Right forelimb (tissue), 1 donor: ENCODE results near the gene TCF25.
"Not testable (repeated sequence)": the region's sequence is repeated elsewhere in the genome, so short reads cannot be mapped to it uniquely, and the experiment has no call there.

Source experiments
- DNase-seq: peaks from one replicate; pipeline ENCODE4 v3.0.0-alpha.2; 2018

Gene TCF25

DNA sequence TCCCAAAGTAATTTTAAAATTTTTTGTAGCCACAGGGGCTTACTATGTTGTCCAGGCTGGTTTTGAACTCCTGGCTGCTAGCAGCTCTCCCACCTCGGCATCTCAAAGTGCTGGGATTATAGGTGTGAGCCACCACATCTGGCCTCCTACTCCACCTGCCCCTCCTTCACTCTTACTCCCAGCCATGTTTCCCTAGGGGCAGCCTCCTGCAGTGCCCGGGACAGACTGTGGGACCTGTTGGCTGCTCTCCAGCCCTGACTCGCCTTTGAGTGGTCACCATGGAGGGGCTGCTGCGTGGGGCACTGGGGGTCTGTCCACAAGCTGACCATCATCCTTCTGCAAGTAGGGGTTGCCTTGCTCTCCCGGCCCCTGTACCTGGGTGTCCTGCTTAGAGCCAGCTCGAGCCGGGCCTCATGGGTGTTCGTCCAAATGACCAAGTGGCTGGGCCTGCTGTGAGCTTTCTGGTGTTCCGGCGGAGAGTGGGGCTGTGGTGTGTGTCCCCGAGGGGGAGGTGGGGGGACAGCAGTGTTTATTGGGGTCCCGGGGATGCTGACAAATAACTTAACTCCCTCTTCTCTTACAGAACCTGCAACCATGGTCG, 28.6 kb upstream of the TCF25 start:
- no peak for DNase-seq

DNA sequence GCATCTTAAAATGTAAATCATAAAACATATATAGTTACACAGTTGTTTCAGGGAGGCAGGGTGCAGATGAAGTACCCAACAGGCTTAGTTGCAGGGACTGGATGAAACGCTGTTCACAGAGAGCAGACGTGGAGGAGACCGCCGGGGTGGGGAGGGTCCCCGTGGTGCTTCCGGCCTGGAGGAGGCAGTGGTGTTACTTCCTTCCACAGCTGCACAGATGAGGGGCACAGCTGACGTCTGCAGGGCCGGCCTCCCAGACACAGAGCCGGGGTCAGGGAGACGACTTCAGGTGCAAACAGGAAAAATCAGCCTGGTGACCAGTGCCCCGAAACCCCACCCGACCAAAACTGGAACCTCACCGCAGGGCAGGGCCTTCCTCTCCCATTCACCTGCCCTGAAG, 28.0 kb upstream of the TCF25 start:
- no peak for DNase-seq

DNA sequence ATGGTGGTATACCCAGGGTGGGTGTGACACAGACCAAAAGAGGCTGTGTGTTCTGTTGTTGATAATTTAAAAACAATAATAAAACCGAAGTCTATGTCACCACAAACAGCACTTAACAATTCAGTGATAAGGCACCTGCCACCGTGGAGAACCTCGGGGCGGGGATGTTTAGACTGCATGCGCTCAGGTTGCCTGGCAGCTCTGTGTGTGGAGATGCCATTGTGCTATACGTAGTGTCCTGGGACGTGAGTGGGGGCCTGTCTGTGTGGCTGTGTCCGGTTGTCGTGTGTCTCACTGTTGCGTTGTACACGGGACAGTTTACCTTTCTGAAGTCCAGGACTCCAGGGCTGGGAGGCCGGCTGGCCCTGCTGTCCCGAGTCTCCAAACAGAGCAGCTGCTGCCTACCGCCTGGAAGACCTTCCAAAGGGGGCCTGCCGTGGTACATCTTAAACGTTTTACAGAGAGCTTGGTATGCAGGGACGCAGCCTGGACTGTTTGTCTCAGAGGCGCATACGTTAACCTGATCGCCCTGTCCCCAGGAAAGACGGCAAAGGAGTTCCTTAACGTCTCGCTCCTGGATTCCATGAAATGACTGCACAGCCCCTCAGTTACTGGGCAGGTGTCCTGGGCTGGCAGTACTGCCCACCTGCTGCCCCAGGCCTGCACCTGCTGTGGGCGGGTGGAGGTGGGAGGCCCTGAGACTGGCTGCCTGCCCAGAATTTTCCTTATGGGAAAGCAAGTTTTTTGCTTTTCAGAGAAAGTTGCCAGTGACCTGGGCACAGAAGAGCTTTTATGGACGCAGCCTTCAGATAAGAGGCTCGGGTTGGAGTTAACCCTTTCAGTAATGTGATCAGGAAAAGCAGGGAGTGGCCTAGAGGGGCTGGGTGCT, 26.1 kb upstream of the TCF25 start:
- DNase-seq: no peak

DNA sequence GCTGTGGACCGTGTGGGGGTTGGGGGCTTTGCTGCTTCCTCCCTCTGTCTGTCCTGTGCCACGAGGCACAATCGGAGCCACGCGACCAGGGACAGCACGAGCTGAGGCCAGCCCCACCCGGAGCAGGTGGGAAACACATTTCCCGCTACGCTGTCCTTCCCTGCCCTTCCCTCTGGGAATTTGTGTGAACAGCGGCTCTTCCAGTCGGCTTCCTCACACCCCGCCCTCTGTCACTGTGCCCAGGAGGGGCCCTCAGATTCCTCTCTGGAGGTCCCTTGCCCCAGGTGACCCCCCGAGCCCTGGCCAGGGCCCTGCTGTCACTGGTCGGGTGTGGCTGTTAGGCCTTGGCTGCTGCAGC, 25.5 kb upstream of the TCF25 start:
- no peak for DNase-seq

DNA sequence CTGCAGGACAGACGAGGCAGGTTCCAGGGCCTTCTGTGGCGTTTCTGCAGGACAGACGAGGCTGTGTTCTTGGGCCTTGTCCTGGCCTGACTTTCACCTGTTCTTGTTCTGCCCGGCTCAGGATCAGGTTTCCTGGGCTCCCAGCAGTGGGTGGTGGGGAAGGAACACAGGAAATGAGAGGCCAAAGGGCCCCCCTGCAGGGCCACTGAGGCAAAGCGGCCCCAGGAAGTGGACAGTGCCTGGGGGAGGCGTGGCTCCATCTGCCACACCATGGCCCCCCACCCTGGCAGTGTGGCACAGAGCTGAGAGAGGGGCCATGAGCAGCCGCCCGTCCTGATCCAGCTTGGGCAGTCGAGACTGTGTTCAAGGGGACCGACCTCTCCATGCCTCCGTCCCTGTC, 24.4 kb upstream of the TCF25 start:
- DNase-seq: no peak

DNA sequence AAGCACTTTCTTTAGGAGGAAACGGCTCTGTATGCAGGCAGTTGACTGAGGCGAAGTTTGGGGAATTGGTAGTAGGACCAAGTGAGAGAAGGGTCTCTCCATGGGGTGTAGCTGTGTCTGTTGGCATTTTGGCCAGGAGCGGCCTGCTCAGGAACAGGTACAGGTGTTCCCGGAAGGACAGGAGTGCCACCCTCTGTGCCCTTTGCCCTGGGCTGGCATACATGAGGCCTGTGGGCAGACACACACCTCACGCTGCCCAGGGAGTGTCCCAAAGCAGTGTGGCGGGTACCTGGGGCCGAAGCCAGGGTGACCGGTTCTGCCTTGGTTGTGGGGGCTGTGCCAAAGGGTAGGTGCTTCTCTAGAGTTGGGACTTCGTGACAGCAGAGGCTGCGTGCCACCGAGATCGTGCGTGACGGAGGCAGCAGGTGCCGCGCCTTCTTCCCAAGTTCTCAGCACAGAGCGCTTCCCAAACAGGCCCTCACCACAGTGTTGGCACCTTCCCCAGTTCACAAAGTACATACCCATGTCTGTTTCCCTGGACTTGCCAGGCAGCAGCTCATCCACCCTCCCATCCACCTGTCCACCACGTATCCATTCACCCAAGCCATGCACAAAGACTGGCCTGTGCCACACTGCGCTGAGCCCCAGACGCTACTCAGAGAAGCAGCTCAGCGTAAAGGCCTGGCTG, 19.9 kb upstream of the TCF25 start:
- no peak for DNase-seq

DNA sequence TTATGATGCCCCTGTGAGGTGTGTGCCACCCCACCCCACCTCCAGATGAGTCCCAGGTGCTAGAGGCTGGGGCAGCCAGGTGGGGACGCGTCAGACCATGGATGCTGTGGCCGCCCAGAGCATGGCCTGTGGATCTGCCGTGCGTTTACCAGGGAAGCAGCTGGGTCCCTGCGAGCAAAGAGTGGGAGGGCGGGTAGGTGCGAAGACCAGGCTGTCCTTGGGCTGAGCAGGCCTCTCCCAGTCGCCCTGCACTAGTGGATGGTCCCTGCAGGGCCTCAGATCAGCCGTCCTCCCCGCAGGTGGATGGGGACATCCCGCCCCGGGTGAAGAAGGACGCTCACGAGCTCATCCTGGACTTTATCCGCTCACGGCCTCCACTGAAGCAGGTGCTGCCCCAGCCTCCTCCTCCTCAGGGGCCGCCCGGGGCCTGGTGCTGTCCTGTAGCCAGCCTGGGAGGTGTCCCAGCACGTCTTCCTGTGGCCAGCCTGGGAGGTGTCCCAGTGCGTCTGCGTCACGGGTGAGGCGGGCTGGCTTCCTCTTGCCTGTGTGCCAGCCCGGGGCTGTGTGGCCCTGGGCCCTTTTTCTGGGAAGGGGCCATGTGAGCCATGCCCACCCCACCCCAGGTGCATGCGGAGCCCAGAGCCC, 18.0 kb upstream of the TCF25 start:
- no peak for DNase-seq

DNA sequence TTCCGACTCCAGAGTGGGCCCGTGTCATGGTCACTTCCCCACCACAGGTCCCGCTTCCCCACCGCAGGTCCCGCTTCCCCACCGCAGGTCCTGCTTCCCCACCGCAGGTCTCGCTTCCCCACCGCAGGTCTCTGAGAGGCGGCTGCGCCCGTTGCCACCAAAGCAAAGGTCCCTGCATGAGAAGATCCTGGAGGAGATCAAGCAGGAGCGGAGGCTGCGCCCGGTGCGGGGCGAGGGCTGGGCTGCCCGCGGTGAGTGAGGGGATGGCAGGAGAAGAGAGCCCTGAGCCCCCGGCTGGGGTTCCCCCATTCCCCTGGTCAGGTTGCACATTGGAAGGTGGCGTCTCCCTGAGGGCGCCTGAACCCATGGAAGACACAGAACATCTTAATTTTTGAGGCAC, 17.4 kb upstream of the TCF25 start:
- DNase-seq: no peak

DNA sequence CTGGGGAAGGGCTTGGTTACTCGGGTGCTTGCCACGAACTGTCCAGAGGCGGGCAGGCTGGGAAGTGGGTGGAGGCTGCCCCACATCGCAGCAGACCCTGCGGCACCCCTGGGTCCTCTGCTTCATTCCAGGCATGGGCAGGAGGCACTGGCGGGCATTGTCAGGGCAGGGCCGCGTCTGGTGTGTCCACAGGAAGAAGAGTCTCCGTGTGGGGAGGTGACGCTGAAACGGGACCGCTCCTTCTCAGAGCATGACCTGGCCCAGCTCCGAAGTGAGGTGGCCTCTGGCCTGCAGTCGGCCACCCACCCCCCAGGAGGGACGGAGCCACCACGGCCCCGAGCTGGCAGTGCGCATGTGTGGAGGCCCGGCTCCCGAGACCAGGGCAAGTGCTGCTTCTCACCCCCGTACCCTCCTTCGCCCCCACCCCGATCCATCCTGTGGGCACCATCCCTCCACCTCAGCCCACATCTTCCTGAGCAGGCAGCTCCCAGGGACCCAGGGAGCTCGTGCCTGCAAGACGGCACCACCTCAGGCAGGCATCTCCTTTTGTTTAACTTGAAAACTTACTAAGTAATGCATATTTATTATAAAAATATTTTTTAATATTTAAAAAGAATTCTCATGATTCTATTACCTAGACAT, 14.3 kb upstream of the TCF25 start:
- DNase-seq: no peak

DNA sequence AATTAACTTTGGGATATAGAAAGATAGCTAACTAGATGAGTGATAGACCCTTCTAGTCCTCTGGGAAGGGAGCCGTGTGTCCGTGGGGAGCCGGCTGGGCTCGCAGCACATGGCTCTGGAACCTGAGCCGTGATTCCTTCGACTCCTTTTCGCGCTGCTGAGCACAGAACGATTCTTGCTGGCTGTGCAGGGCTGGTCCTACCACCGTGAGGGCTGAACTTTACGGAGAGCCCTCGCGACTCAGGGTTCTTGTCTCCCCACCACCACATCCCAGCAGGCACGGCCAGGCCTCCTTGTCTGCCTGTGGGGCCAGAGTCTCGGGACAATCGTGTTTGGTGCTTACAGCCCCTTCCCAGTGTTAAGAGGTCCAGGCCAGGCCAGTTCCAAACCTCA, 13.8 kb upstream of the TCF25 start:
- no peak for DNase-seq

DNA sequence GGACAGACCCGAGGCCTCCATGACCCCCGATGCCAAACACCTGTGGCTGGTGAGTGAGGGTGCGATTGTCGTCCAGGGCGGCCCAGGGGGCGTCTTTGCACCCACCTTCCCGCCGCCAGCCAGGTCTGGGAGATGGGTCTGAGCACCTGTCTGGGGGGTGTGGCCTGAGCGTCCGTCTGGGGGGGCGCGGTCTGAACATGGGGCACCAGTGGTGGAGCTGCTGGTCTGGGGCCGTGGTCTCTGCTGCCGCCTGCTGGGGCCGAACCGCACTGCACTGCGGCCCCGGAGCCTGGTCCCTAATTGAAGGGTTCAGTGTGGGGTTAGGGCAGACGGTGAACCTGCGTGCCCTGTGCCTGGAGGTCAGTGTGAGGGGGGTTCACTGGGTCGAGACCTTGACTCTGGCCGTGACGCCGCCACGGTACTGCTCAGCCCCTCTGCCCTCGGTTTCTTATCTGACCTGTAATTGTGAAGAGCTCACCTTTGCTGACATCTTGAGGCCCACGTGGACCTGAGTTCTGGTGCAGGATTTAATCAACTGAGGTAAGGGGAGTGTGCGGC, 12.6 kb upstream of the TCF25 start:
- DNase-seq: peak; percentile 80

DNA sequence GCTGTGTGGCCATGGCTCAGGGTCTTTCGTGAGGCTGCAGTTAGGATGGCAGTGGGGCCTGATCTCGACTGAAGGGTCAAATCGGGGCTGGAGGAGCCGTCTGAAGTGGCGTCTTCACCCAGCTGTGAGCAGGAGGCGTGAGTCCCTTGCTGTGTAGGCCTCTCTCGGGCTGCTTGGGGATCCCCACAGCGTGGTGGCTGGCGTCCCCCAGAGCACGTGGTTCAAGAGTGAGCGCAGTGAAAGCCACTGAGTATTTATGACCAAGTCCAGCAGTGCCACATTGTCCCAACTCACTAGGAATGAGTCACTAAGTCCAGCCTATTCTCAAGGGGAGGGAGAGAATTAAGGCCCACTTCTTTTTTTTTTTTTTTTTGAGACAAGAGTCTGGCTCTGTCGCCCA, 11.7 kb upstream of the TCF25 start:
- no peak for DNase-seq

DNA sequence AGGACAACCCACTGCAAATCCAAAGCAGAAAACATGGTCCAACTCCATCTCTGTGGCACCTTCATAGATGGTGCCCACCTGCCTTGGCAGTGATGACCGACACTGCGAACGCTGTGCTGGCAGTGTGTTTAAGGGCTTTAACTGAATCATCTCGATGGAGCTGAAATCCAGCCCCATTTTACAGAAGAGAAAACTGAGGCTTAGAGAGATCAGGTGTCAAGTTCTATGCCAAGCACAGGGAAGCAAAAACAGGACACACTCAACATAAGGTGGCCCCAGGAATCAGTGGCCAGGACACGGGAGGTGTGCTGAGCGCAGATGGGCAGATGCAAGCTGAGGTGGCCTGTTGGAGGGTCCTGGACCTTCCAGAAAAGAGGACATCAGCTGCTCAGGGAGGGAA, 10.7 kb upstream of the TCF25 start:
- no peak for DNase-seq

DNA sequence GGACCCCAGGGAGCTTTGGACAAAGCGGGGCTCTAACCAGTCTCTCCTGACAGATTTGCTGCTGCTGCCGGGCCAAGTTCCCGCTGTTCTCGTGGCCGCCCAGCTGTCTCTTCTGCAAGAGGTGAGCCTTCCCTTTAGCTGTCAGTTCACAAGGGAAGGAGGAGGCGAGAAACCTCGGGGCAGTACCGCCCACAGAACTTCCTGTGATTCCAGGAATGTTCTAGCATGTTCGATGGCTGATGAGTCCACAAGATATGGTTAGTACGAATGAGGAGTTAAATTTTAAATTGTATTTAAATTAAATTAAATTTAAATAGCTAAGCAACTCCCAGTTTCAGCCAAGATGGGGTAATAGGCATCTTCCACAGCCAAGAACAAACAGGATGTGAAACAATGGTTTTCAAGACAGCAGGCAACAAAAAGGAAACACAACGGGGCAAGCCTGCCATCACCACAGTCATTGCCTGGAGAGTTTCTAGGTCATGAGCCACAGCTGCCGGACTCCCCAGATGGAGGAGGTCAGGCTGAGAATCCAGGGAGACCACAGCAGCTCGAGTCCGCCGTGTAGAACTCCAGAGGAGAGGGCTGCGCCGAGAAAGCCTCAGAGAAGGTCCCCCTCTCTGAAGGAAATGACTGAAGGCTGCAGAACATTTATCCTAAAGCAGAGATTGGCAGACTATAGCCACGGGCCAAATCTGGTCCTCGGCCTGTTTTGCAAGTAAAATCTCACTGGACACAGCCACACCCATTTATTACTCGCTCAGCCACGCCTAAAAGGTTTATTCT, 9.5 kb upstream of the TCF25 start:
- no peak for DNase-seq

DNA sequence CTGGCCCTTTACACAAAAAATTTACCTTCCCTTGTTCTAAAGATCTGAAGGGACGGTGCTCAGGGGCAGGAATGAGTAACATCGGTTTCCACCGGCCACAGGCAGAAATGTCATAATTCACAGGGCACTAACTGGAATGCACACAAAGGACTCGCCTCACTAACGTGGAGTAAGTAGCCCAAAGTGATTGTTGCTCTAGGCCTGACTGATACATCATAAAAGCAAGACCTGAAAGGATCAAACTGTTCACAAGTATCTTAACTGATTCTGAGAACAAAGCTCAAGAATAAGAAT, 8.9 kb upstream of the TCF25 start:
- DNase-seq: no peak

DNA sequence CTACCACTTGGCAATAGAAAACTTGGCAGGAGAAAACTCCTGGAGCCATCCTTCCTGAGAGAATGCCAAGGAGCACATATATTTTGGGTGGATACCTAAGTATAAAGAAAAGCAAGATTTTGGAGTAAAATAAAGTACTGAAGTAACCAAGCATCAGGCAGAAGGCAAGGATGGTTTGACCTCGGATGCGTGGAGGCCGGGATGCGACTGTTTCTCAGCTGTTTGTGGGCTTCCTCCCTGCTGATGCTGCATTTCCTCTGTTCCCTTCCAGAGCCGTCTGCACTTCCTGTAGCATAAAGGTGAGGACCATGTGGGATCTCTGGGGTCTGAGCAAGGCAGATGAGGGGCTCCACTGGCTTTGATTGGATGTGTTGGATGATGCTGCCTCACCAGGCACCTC, 5.5 kb upstream of the TCF25 start:
- DNase-seq: no peak

DNA sequence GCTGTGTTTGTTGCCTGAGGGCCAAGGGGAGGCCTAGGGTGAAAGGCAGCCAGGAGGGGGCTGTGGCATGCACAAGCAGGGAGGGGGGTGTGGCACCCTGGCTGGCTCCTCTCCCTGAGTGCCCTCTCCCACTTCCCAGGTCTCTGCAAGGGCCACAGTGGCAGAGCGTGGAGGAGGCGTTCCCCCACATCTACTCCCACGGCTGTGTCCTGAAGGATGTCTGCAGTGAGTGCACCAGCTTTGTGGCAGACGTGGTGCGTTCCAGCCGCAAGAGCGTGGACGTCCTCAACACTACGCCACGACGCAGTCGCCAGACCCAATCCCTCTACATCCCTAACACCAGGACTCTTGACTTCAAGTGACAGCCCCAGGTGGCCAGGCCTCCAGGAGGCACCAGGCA, 3.5 kb upstream of the TCF25 start:
- DNase-seq: no peak

DNA sequence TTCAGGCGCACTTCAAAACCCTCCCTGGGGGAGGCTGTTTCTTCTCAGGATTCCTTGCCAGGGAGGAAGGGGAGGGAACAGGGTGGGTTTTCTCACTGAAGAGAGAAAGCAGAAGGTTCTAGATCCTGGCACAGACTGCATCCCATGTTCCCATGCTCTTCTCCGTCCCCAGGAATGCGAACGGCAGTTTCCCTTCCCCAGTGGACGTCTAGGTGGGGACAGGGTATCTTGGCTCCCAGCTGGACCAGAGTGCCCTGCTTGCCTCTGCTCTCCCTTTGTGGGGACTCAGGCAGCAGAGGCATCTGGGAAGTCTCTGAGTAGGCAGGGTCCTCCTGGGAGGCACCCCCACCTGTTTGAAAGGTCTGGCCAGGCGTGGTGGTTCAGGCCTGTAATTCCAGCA, 3.0 kb upstream of the TCF25 start:
- no peak for DNase-seq

DNA sequence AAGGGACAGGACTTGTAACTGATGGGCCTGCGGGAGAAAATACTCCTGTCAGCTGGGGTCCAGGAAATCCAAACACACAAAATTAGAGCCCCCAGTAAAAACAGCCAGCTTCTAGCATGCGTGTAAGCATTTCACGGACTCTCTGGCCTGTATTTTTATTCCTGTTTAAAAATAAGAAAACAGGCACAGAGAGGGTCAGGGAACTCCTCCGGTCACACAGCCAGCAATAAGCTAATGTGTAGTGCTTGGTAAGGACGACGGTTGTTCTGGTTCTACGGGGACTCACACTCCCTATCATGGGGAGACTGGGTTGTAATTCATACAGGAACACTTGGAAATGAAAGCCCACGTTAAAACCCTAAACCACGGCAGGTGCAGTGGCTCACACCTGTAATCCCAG, 1.5 kb upstream of the TCF25 start:
- no peak for DNase-seq

DNA sequence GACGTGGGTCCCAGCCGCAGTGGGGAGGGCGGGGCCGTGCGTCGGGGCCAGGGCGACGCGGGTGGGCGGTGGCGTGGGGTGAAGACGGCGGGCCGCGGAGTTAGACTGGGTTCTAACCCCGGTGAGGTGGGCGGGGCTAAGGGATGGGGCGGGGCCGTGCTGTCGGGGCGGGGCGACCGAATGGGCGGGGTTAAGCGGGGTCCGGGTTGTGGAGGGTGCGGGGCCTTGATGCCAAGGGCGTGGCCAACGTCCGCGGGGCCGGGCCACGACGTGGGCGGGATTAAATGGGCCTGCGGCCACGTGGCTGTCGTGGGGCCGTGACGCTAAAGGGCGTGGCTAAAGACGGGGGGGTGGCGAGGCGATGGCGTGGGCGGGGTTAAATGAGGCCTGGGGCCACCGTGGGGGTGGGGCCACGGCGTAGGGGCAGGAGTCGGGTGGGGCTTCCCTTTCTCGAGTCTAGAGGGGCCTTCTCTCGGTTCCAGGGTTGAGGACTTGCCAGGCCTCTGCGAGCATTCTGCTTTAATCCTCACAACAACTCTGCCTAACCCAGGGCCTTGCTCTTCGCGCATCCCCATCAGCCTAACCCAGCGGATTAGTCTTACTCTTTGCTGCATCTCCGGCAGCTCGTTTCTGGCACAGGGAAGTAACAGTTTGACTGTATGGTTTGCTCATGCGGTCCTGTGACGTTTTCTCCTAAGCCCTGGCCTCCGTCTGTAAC, 739 bp downstream of the TCF25 start:
- peak; percentile 100 for DNase-seq

DNA sequence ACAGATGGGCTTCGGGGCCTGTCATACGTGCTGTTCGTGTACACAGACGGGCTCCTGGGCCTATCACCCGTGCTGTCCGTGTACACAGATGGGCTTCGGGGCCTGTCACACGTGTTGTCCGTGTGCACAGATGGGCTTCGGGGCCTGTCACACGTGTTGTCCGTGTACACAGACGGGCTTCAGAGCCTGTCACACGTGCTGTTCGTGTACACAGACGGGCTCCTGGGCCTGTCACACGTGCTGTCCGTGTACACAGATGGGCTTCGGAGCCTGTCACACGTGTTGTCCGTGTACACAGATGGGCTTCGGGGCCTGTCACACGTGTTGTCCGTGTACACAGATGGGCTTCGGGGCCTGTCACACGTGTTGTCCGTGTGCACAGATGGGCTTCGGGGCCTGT, 5.7 kb downstream of the TCF25 start:
- not testable (repeated sequence) for DNase-seq
